GM06990 (cell line): ENCODE results near the gene OCLN.
"Not testable (repeated sequence)": the region's sequence is repeated elsewhere in the genome, so short reads cannot be mapped to it uniquely, and the experiment has no call there.

Experiments
- DNase-seq: peaks from one replicate; pipeline ENCODE4 v3.0.0-alpha.2; 2011; ENCODE audit not compliant: insufficient read length; ENCODE audit errors: extremely low read depth
- H3K27me3 ChIP-seq: replicated peaks from 2 replicates; pipeline ENCODE4 v1.6.0; 2011; ENCODE audit warnings: low read length; ENCODE audit not compliant: control insufficient read depth, insufficient read depth
- H3K36me3 ChIP-seq: 2 replicates; pipeline ENCODE4 v1.5.1; 2011; ENCODE audit warnings: low read length; ENCODE audit not compliant: control insufficient read depth, insufficient read depth
- H3K4me3 ChIP-seq: replicated peaks from 2 replicates; pipeline ENCODE4 v1.5.1; 2011; ENCODE audit warnings: low read depth, mild to moderate bottlenecking, control low read depth, low read length
- CTCF ChIP-seq: IDR thresholded peaks from 2 replicates; pipeline ENCODE4 v1.5.1; 2011; ENCODE audit warnings: low read length, control low read depth, mild to moderate bottlenecking, inconsistent platforms; ENCODE audit not compliant: insufficient read depth, poor library complexity, severe bottlenecking

Gene OCLN

GRCh38 chr5:69454460-69455249 lies 37.9 kb upstream of the OCLN start:
- H3K27me3 ChIP-seq: no peaks in the 10 kb centered on the region
- TF ChIP-seq CTCF: no peak
- H3K36me3 ChIP-seq: no peaks in the 10 kb centered on the region
- no peak overlapping the region for H3K4me3 ChIP-seq
- no peak for DNase-seq

GRCh38 chr5:69455428-69455988 lies 37.1 kb upstream of the OCLN start:
- not testable (repeated sequence) for H3K36me3 ChIP-seq, H3K27me3 ChIP-seq, H3K4me3 ChIP-seq, DNase-seq

- no peak for TF ChIP-seq CTCF
- DNase-seq: no peak
- H3K27me3 ChIP-seq: no peaks in the 10 kb centered on the region
These were observed 30.4 kb upstream of the OCLN start for GRCh38 chr5:69462170-69462569.

GRCh38 chr5:69466375-69466774 lies 26.2 kb upstream of the OCLN start:
- not testable (repeated sequence) for H3K27me3 ChIP-seq, H3K4me3 ChIP-seq, DNase-seq, H3K36me3 ChIP-seq

More at GRCh38 chr5:69462170-69462569, 30.4 kb upstream of the OCLN start:
- Histone ChIP-seq H3K4me3 (no peak overlapping the region), H3K36me3 (no peaks in the 10 kb centered on the region)

GRCh38 chr5:69467442-69468225 lies 25.0 kb upstream of the OCLN start:
- TF ChIP-seq CTCF: no peak
- Histone ChIP-seq H3K27me3 (no peaks in the 10 kb centered on the region), H3K4me3 (0 out of 2 replicates have a peak overlapping the region, but pooled peaks have one; percentile 11), H3K36me3 (no peaks in the 10 kb centered on the region)
- peak; percentile 83 for DNase-seq

GRCh38 chr5:69468631-69469030 lies 24.0 kb upstream of the OCLN start:
- peak; percentile 59 for DNase-seq
- TF ChIP-seq CTCF: no peak
- H3K4me3 ChIP-seq: no peak overlapping the region
- H3K27me3 ChIP-seq: no peaks in the 10 kb centered on the region
- no peaks in the 10 kb centered on the region for H3K36me3 ChIP-seq

- H3K27me3 ChIP-seq, H3K4me3 ChIP-seq, H3K36me3 ChIP-seq, DNase-seq: not testable (repeated sequence)
These were observed 21.1 kb upstream of the OCLN start for GRCh38 chr5:69471516-69471915.

- not testable (repeated sequence) for H3K4me3 ChIP-seq, H3K27me3 ChIP-seq, DNase-seq, H3K36me3 ChIP-seq
These were observed 20.0 kb upstream of the OCLN start for GRCh38 chr5:69472535-69473143.
